Transverse colon (tissue), 4 donors: ENCODE data around the gene PPP1R15A. TPM values are rescaled to one million over a fixed set of nuclear protein-coding genes. Genes with fewer than 3 reads are reported as not detected.
"Not testable (repeated sequence)": the region's sequence is repeated elsewhere in the genome, so short reads cannot be mapped to it uniquely, and the experiment has no call there.

Experiments
- DNase-seq: peaks from one replicate; pipeline ENCODE4 v3.0.0-alpha.2; 2019
- H3K27ac ChIP-seq, 4 donors: fragments of 200-600 bp; sonication (generic); 2 replicates each; pipeline ENCODE4 v1.5.1; 2016 to 2018; ENCODE audit warnings: inconsistent platforms in 4 of 4
- H3K27me3 ChIP-seq: fragments of 200-600 bp; sonication (generic); 2 replicates; pipeline ENCODE4 v1.5.1; 2017; ENCODE audit warnings: inconsistent platforms
- H3K36me3 ChIP-seq, 4 donors: fragments of 200-600 bp; sonication (generic); 2 replicates each; pipeline ENCODE4 v1.5.1; 2017 to 2019; ENCODE audit warnings: inconsistent platforms in 4 of 4
- H3K4me1 ChIP-seq, 4 donors: fragments of 200-600 bp; sonication (generic); 2 replicates each; pipeline ENCODE4 v1.5.1; 2017 to 2020; ENCODE audit warnings: inconsistent platforms in 4 of 4
- H3K4me3 ChIP-seq, 4 donors: fragments of 200-600 bp; sonication (generic); 1 replicate in 1 of 4; 2 replicates in 3 of 4; pipeline versions ENCODE4 v1.5.1 to v1.6.1; 2017 to 2019; ENCODE audit warnings: inconsistent platforms in 4 of 4
- H3K9me3 ChIP-seq, 2 donors: fragments of 200-600 bp; sonication (generic); 2 replicates each; pipeline ENCODE4 v1.5.1; 2017 to 2019; ENCODE audit warnings: inconsistent platforms in 2 of 2
- CTCF ChIP-seq, 5 experiments: fragments of 200-600 bp in 3 of 5; fragments of 450-650 bp in 2 of 5; sonication (generic) in 3 of 5; IDR thresholded peaks; 1 replicate in 2 of 5; 2 replicates in 3 of 5; pipeline ENCODE4 v1.5.1; 2016 to 2017; ENCODE audit warnings: antibody characterized with exemption in 5 of 5, inconsistent platforms in 3 of 5, mild to moderate bottlenecking in 2 of 5, moderate library complexity in 1 of 5
- EP300 ChIP-seq: sonication (generic); formaldehyde crosslinking; IDR thresholded peaks from one replicate; pipeline ENCODE4 v1.6.1; 2017; ENCODE audit warnings: antibody characterized with exemption, low read depth
- POLR2A ChIP-seq: fragments of 450-650 bp; IDR thresholded peaks from one replicate; pipeline ENCODE4 v1.6.1; 2016; ENCODE audit warnings: antibody characterized with exemption, mild to moderate bottlenecking, moderate library complexity
- POLR2AphosphoS5 ChIP-seq, 3 donors: sonication (generic); formaldehyde crosslinking; IDR thresholded peaks; one replicate each; pipeline ENCODE4 v1.6.1; 2016; ENCODE audit warnings: antibody characterized with exemption in 3 of 3
- WGBS, 2 donors: methylation state at CpG; one replicate each; pipeline ENCODE4 v1.1.5; 2018; ENCODE audit warnings: low coverage in 1 of 2; 5-methylcytosine and 5-hydroxymethylcytosine counted together
- in situ Hi-C, 4 donors: fragments of 200-750 bp; cut with MboI; loops; one replicate each; pipeline versions ENCODE4 v1.15.0 to v1.15.1; 2017; ENCODE audit warnings: low sequenced_read_pairs in 3 of 4, low pct_ligation_motif_present in 1 of 4, low pct_unique_long_range_greater_than_20kb in 1 of 4
- intact Hi-C: fragments of 100-400 bp; cut with DNase I; formaldehyde crosslinking; loops from one replicate; pipeline ENCODE4 v1.15.1; 2023; ENCODE audit warnings: low total_unique reads
- total RNA-seq, 4 donors: library from RNA; depleted of rRNA; stranded (reverse); fragments of >200 nt; gene quantifications; one replicate each; pipeline ENCODE4 v1.1.0, GENCODE V29; 2016

The PPP1R15A gene
- total RNA-seq, 4 donors from 2014 or later: 49.4 to 109 (median 69.5) TPM

GRCh38 chr19:48899781-48900476 is 27.7 kb downstream of the PPP1R15A start, which contains the start of gene NUCB1:
Gene NUCB1, plus strand, starts transcription at chr19:48900312. Its CDS starts 485 bp downstream, at chr19:48900797.
- peak; percentile 99 for DNase-seq
- Histone ChIP-seq H3K9me3 (no peaks in the 10 kb centered on the region), H3K36me3 (no peaks in the 10 kb centered on the region), H3K4me1 (peaks cover 18 to 39% (median 22%) of the 10 kb centered on the region in 4 donors), H3K4me3 (peak within 1 kb of the TSS; percentile 64 to 99 (median 84)), H3K27ac (peak within 1 kb of the TSS; percentile 87 to 98 (median 93)), H3K27me3 (no peaks in the 10 kb centered on the region)
- TF ChIP-seq EP300 (peak; percentile 89), POLR2AphosphoS5 (IDR thresholded peaks at IDR 0.05) (peak; percentile 69 to 90 (median 82)), POLR2A (peak; percentile 73), CTCF (IDR thresholded peaks at IDR 0.05) (peak in 3 of 5 experiments; percentile 16 to 53 (median 28))
- intact Hi-C loops: loop anchor here (10.0 kb wide), 1 partner anchor 65 kb away; the partner anchor contains the start of gene FTL
- WGBS, 2 donors: 9 to 10% methylated on average over 23 to 32 of the region's 34 CpGs
- in situ Hi-C loops: no loop called here

DNA sequence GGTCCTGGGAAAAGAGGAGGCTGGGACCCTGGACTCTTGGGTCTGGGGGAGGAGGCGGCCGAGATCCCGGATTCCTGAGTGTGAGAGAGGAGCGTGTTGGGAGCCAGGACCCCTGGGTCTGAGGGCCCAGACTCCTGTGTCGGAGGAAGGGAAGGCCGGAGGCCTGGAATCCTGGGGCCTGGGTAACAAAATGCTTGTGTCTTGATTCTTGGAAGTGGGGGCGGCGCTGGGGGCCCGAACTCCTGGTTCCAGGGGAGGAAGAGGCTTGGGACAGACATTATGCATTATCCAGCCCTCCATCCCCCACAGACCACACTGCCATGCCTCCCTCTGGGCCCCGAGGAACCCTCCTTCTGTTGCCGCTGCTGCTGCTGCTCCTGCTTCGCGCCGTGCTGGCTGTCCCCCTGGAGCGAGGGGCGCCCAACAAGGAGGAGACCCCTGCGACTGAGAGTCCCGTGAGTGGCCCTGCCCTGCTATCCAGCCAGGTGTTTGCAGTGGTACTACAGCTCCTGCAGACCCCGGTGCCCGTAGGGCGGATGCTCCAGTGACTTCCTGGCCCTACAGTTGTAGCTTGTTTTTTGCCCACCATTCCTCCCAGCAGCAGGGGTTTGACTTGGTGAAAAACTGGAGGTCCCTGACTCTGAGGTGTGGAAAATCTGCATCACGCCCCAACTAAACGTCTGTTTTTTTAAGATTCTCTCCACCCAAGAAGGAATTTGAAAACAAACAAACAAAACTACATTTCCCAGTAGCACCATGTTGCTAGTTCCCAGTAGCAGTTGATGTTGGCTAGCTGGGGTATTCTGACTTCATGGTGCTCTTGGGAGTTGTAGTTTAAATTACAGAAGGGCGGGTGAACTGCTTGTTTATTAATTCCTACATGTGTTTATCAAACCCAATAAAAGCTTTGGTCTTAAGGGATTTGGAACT is 28.5 kb downstream of the PPP1R15A start:
- intact Hi-C loops: loop anchor here (10.0 kb wide), 1 partner anchor 64 kb away; the partner anchor contains the start of gene FTL
- WGBS, 2 donors: 7% methylated on average over 24 of the region's 24 CpGs; no CpG with 5 or more reads in 1 of the 2 donors
- Histone ChIP-seq H3K9me3 (no peaks in the 10 kb centered on the region), H3K4me1 (peaks cover 14 to 34% (median 21%) of the 10 kb centered on the region in 4 donors), H3K27ac (peak overlapping the region; percentile 87 to 98 (median 93)), H3K4me3 (peak overlapping the region; percentile 64 to 99 (median 84)), H3K27me3 (no peaks in the 10 kb centered on the region), H3K36me3 (peaks cover 0 to 5% (median 0%) of the 10 kb centered on the region in 4 donors)
- in situ Hi-C loops: no loop called here
- no peak for DNase-seq
- no peak for TF ChIP-seq POLR2A
- TF ChIP-seq CTCF (IDR thresholded peaks at IDR 0.05): no peak

DNA sequence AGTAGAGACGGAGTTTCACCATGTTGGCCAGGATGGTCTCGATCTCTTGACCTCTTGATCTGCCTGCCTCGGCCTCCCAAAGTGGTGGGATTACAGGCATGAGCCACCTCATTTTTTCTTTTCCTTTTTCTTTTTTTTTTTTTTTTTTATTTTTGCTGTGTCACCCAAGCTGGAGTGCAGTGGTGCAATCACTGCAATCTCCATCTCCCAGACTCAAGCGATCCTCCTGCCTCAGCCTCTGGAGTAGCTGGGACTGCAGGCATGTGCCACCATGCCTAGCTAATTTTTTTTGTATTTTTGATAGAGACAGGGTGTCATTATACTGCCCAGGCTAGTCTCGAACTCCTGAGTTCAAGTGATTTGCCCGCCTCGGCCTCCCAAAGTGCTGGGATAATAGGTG is 30.1 kb downstream of the PPP1R15A start:
- H3K27ac ChIP-seq, DNase-seq, in situ Hi-C loops, H3K27me3 ChIP-seq, H3K4me3 ChIP-seq, H3K9me3 ChIP-seq: not testable (repeated sequence)
- peaks cover 0 to 14% (median 0%) of the 10 kb centered on the region in 4 donors for H3K36me3 ChIP-seq
- peaks cover 10 to 32% (median 21%) of the 10 kb centered on the region in 4 donors for H3K4me1 ChIP-seq
- WGBS, 2 donors: 97% methylated on average over 7 of the region's 7 CpGs; no CpG with 5 or more reads in 1 of the 2 donors
- intact Hi-C loops: loop anchor here (10.0 kb wide), 1 partner anchor 63 kb away; the partner anchor contains the start of gene FTL

GRCh38 chr19:48903788-48904187 is 31.6 kb downstream of the PPP1R15A start:
- intact Hi-C loops: loop anchor here (10.0 kb wide), 1 partner anchor 61 kb away; the partner anchor contains the start of gene FTL
- H3K36me3 ChIP-seq: peaks cover 0 to 21% (median 0%) of the 10 kb centered on the region in 4 donors

DNA sequence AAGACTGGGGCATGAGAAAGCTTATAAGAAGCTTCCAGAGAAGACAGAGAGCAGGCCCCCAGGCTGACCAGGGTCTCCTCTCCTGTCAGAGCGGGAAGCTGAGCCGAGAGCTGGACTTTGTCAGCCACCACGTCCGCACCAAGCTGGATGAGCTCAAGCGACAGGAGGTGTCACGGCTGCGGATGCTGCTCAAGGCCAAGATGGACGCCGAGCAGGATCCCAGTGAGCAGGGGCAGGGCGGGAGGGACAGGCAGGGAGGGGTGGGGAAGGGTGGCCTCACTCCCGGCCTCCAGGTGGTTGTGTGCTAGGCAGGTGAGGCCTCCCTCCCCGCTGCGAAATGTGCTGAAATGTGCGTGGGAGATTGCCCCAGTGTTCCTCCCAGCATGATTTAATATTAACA is 33.4 kb downstream of the PPP1R15A start:
- in situ Hi-C loops (no loop called here), intact Hi-C loops (loop anchor here (10.0 kb wide), 1 partner anchor 59 kb away; the partner anchor contains the start of gene FTL)
- no peak for DNase-seq
- H3K27me3 ChIP-seq: no peaks in the 10 kb centered on the region
- no peak overlapping the region for H3K27ac ChIP-seq
- no peaks in the 10 kb centered on the region for H3K9me3 ChIP-seq
- no peak overlapping the region for H3K4me3 ChIP-seq
- H3K4me1 ChIP-seq: peaks cover 5 to 29% (median 13%) of the 10 kb centered on the region in 4 donors
- TF ChIP-seq POLR2A (no peak), EP300 (no peak), POLR2AphosphoS5 (IDR thresholded peaks at IDR 0.05) (no peak), CTCF (IDR thresholded peaks at IDR 0.05) (no peak)
- 92 to 100% methylated on average over 1 to 10 of the region's 14 CpGs for WGBS, 2 donors
- H3K36me3 ChIP-seq: peaks cover 0 to 39% (median 5%) of the 10 kb centered on the region in 4 donors

More at GRCh38 chr19:48903788-48904187, 31.6 kb downstream of the PPP1R15A start:
- H3K27ac ChIP-seq, in situ Hi-C loops, H3K9me3 ChIP-seq, H3K4me3 ChIP-seq, DNase-seq, H3K27me3 ChIP-seq: not testable (repeated sequence)
- peaks cover 10 to 37% (median 21%) of the 10 kb centered on the region in 4 donors for H3K4me1 ChIP-seq
